Keratinocyte (primary cell): ENCODE results near the gene ZNF462.

ENCODE experiments used
- CTCF ChIP-seq, 3 experiments: IDR thresholded peaks in 1 of 3; conservative IDR thresholded peaks in 1 of 3; optimal IDR thresholded peaks in 1 of 3; 2 replicates in 2 of 3; 3 replicates in 1 of 3; pipeline versions ENCODE3 to v1.5.1; 2011; ENCODE audit warnings: low read length in 3 of 3, mild to moderate bottlenecking in 3 of 3, moderate library complexity in 2 of 3, control low read depth in 1 of 3, inconsistent platforms in 1 of 3; ENCODE audit not compliant: insufficient read depth in 2 of 3; ENCODE audit errors: extremely low read depth in 1 of 3
- EZH2 ChIP-seq: IDR thresholded peaks from one replicate; pipeline ENCODE4 v1.6.1; 2012; ENCODE audit warnings: inconsistent platforms, mild to moderate bottlenecking, low read length, moderate library complexity

- no peak for TF ChIP-seq EZH2
- no peak for TF ChIP-seq CTCF (optimal IDR thresholded peaks at IDR 0.05 in 1 of 3, IDR thresholded peaks at IDR 0.05 in 1 of 3, conservative IDR thresholded peaks at IDR 0.05 in 1 of 3; ENCODE audit: extremely low read depth in 1 of 3, insufficient read depth in 2 of 3, low read length in 3 of 3)
Measured at GRCh38 chr9:107059220-107059619, 196.3 kb downstream of the ZNF462 start.
